Stomach (tissue), 9 donors: ENCODE results near the gene NDUFB6. TPM values are rescaled to one million over a fixed set of nuclear protein-coding genes. Genes with fewer than 3 reads are reported as not detected.

Source experiments
- DNase-seq, 2 donors: peaks; one replicate each; pipeline versions ENCODE4 v3.0.0 to v3.0.0-alpha.2; 2013 to 2019
- H3K27ac ChIP-seq, 5 donors: fragments of 200-600 bp in 4 of 5; sonication (generic) in 4 of 5; one replicate each; pipeline ENCODE4 v1.5.1; 2013 to 2019; ENCODE audit warnings: mild to moderate bottlenecking in 1 of 5, moderate library complexity in 1 of 5
- H3K27me3 ChIP-seq, 3 donors: fragments of 200-600 bp; sonication (generic); one replicate each; pipeline ENCODE4 v1.5.1; 2017 to 2019; ENCODE audit warnings: mixed run types in 1 of 3
- H3K36me3 ChIP-seq, 4 donors: fragments of 200-600 bp; sonication (generic); 1 replicate in 3 of 4; 2 replicates in 1 of 4; pipeline ENCODE4 v1.5.1; 2016 to 2019
- H3K4me1 ChIP-seq, 4 donors: fragments of 200-600 bp; sonication (generic); one replicate each; pipeline ENCODE4 v1.5.1; 2016 to 2019
- H3K4me3 ChIP-seq, 4 donors: fragments of 200-600 bp; sonication (generic) in 3 of 4; one replicate each; pipeline ENCODE4 v1.5.1; 2016 to 2019; ENCODE audit warnings: mild to moderate bottlenecking in 1 of 4
- H3K9me3 ChIP-seq, 4 donors: fragments of 200-600 bp; sonication (generic); one replicate each; pipeline ENCODE4 v1.5.1; 2016 to 2019
- CTCF ChIP-seq, 7 experiments: fragments of 450-650 bp in 4 of 7; fragments of 200-600 bp in 3 of 7; sonication (generic) in 3 of 7; IDR thresholded peaks; one replicate each; pipeline ENCODE4 v1.5.1; 2016 to 2019; ENCODE audit warnings: antibody characterized with exemption in 7 of 7, control low read depth in 2 of 7, mild to moderate bottlenecking in 1 of 7
- EP300 ChIP-seq: sonication (generic); formaldehyde crosslinking; IDR thresholded peaks from one replicate; pipeline ENCODE4 v1.6.1; 2017; ENCODE audit warnings: antibody characterized with exemption
- POLR2A ChIP-seq, 4 donors: fragments of 450-650 bp; IDR thresholded peaks; one replicate each; pipeline ENCODE4 v1.6.1; 2016; ENCODE audit warnings: antibody characterized with exemption in 4 of 4, control low read depth in 2 of 4, mild to moderate bottlenecking in 1 of 4, moderate library complexity in 1 of 4
- POLR2AphosphoS5 ChIP-seq, 3 donors: sonication (generic); formaldehyde crosslinking; IDR thresholded peaks; one replicate each; pipeline ENCODE4 v1.6.1; 2016; ENCODE audit warnings: antibody characterized with exemption in 3 of 3
- WGBS, 5 donors: extraction: QIAGEN DNeasy Blood & Tissue Kit in 3 of 5; methylation state at CpG; one replicate each; pipeline versions ENCODE4 v1.1.5 to v1.1.7; 2013 to 2018; 5-methylcytosine and 5-hydroxymethylcytosine counted together
- intact Hi-C: fragments of 100-400 bp; cut with DNase I; formaldehyde crosslinking; loops from one replicate; pipeline ENCODE4 v1.15.1; 2023; ENCODE audit warnings: low total_unique reads
- polyA plus RNA-seq, 3 donors: library from polyadenylated mRNA; stranded (reverse); fragments of 200-250 nt; gene quantifications; one replicate each; pipeline ENCODE4 v1.2.3, GENCODE V29; 2013
- total RNA-seq, 5 donors: library from RNA; depleted of rRNA; stranded (reverse); fragments of >200 nt; gene quantifications; one replicate each; pipeline versions ENCODE4 v1.1.0 to v1.2.3, GENCODE V29; 2014 to 2016
- donor health status: healthy with polysubstance abuse.
- donor health status: Bipolar disorder and iron deficiency.
- donor health status: healthy.

The NDUFB6 gene
- total and polyA plus RNA-seq, 8 donors: 1.2 to 94.7 (median 44.9) TPM

GRCh38 chr9:32558408-32558934 lies 14.5 kb downstream of the NDUFB6 start:
- H3K27me3 ChIP-seq: no peaks in the 10 kb centered on the region
- H3K27ac ChIP-seq: peak overlapping the region in 2 of 5 donors; percentile 11 to 43
- WGBS, 5 donors: 56 to 74% (median 66%) methylated on average over 3 of the region's 3 CpGs
- no peak for DNase-seq
- intact Hi-C loops: no loop called here
- H3K9me3 ChIP-seq: no peaks in the 10 kb centered on the region
- H3K4me1 ChIP-seq: peaks cover 0 to 18% (median 4%) of the 10 kb centered on the region in 4 donors
- no peaks in the 10 kb centered on the region for H3K36me3 ChIP-seq
- TF ChIP-seq EP300: no peak
- TF ChIP-seq CTCF (IDR thresholded peaks at IDR 0.05): no peak
- no peak for TF ChIP-seq POLR2A (IDR thresholded peaks at IDR 0.05)
- TF ChIP-seq POLR2AphosphoS5 (IDR thresholded peaks at IDR 0.05): no peak
- H3K4me3 ChIP-seq: no peak overlapping the region

GRCh38 chr9:32554591-32554990 lies 18.4 kb downstream of the NDUFB6 start:
- Histone ChIP-seq H3K27me3 (no peaks in the 10 kb centered on the region), H3K9me3 (no peaks in the 10 kb centered on the region), H3K27ac (no peak overlapping the region), H3K36me3 (no peaks in the 10 kb centered on the region), H3K4me1 (peaks cover 12 to 35% (median 19%) of the 10 kb centered on the region in 4 donors), H3K4me3 (no peak overlapping the region)
- intact Hi-C loops: no loop called here
- TF ChIP-seq POLR2AphosphoS5 (IDR thresholded peaks at IDR 0.05) (no peak), POLR2A (IDR thresholded peaks at IDR 0.05) (no peak), EP300 (no peak), CTCF (IDR thresholded peaks at IDR 0.05) (no peak)
- DNase-seq: no peak

GRCh38 chr9:32554107-32554506 lies 18.9 kb downstream of the NDUFB6 start:
- TF ChIP-seq EP300 (no peak), CTCF (IDR thresholded peaks at IDR 0.05) (no peak), POLR2AphosphoS5 (IDR thresholded peaks at IDR 0.05) (no peak), POLR2A (IDR thresholded peaks at IDR 0.05) (no peak)
- WGBS, 5 donors: 81 to 86% (median 84%) methylated on average over 2 of the region's 2 CpGs
- no peaks in the 10 kb centered on the region for H3K36me3 ChIP-seq
- H3K4me1 ChIP-seq: peaks cover 16 to 37% (median 22%) of the 10 kb centered on the region in 4 donors
- DNase-seq: peak in 1 of 2 donors; percentile 7
- no peaks in the 10 kb centered on the region for H3K27me3 ChIP-seq
- intact Hi-C loops: no loop called here
- no peaks in the 10 kb centered on the region for H3K9me3 ChIP-seq
- H3K4me3 ChIP-seq: no peak overlapping the region
- no peak overlapping the region for H3K27ac ChIP-seq

DNA sequence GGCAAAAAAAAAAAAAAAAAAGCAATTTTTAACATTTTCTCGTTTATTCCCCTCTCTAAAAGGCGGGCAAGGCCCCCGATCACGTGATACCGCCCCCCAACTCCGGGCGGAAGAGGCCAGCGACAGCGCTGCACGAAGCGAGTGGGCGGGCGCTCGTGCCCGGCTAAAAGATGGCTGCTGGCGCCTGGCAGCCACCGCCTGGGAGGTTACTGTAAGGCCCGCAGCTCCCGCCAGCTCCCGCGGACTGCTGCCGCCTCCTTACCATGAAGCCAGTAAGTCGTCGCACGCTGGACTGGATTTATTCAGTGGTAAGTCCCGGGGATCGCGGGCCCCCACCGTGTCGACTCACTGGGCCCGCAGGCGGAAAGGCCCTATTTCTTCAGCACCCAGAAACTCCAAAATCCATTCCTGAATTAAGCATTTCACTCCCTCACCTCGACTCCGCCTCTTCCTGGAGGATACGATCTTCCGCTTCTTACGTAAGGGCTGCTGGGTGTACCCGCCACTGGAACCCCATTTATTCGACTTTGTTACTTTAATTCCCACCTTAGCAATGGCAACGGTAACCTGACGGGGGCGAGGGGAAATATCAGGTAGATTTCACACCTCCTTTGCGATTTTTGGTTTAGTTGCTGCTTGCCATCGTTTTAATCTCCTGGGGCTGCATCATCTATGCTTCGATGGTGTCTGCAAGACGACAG lies 20.6 kb downstream of the NDUFB6 start, which contains the start of the genes SMIM27 and TOPORS:
TSS of gene SMIM27 (plus strand) at position 156 of the 701 bp plus-strand sequence. CDS start at position 264, 108 bp downstream.
TSS of gene TOPORS (minus strand) at position 415 of the 701 bp plus-strand sequence. CDS start at position 265, 150 bp downstream.
- 0% methylated on average over 38 to 46 of the region's 46 CpGs for WGBS, 5 donors
- Histone ChIP-seq H3K9me3 (no peaks in the 10 kb centered on the region), H3K4me3 (peak within 1 kb of the TSS; percentile 59 to 88 (median 74)), H3K27me3 (no peaks in the 10 kb centered on the region), H3K36me3 (no peaks in the 10 kb centered on the region), H3K27ac (peak within 1 kb of the TSS; percentile 96 to 100 (median 97)), H3K4me1 (peaks cover 16 to 42% (median 30%) of the 10 kb centered on the region in 4 donors)
- intact Hi-C loops: no loop called here
- DNase-seq: peak; percentile 92 to 97
- TF ChIP-seq CTCF (IDR thresholded peaks at IDR 0.05) (no peak), POLR2A (IDR thresholded peaks at IDR 0.05) (peak in 2 of 4 donors; percentile 20 to 65), POLR2AphosphoS5 (IDR thresholded peaks at IDR 0.05) (peak; percentile 55 to 81 (median 73))
